ENCODE measurements around the gene RAB36. TPM values are rescaled to one million over a fixed set of nuclear protein-coding genes. Genes with fewer than 3 reads are reported as not detected.
A peak's percentile ranks its signal among the peaks of the same experiment; 100 is the strongest.

RAB36 gene
- total and polyA plus RNA-seq, 9 of the 15 experiments (the other 6 are each of a cell fraction or from before 2014, with no cell fraction given): 0.04 to 0.50 (median 0.08) TPM; not detected in 3

GRCh38 chr22:23205339-23206049 lies 60.2 kb downstream of the RAB36 start:
- Histone ChIP-seq H3K4me3 (no peak overlapping the region), H3K27ac (ENCODE audit: extremely low read depth, low read depth, low read length) (no peak overlapping the region; the same call in 2 of the 3 replicates), H3K27me3 (ENCODE audit: control insufficient read depth in 2 of 2, insufficient read depth in 2 of 2, low read length in 2 of 2) (no peaks in the 10 kb centered on the region; a peak in 1 of 5 replicates), H3K79me2 (ENCODE audit: control insufficient read depth, insufficient read depth, low read length) (peaks cover 70% of the 10 kb centered on the region), H3K9me1 (ENCODE audit: control insufficient read depth, insufficient read depth, low read length) (peaks cover 30% of the 10 kb centered on the region), H2AFZ (ENCODE audit: low read depth, low read length) (no peak overlapping the region), H3K36me3 (ENCODE audit: control insufficient read depth, insufficient read depth, low read length) (peaks cover 53% of the 10 kb centered on the region), H3K9me3 (replicated peaks; ENCODE audit: control insufficient read depth, insufficient read depth, low read depth, low read length) (no peaks in the 10 kb centered on the region), H3K4me1 (replicated peaks in 1 of 2; ENCODE audit: control insufficient read depth in 2 of 2, insufficient read depth in 2 of 2, low read length in 2 of 2) (peaks cover 1 to 4% of the 10 kb centered on the region in 2 experiments; a peak in 4 of 5 replicates), H4K20me1 (replicated peaks; ENCODE audit: control insufficient read depth, insufficient read depth, low read length) (peaks cover 38% of the 10 kb centered on the region), H3K4me2 (ENCODE audit: insufficient read depth, low read length) (no peak overlapping the region), H3K9ac (ENCODE audit: insufficient read depth in 1 of 2, low read depth in 2 of 2, low read length in 2 of 2) (peak overlapping the region in 1 of 2 experiments; percentile 61; a peak in 1 of 4 replicates)
- intact Hi-C loops (cut with micrococcal nuclease): no loop called here
- ATAC-seq (no peak), FAIRE-seq (no peak), DNase-seq (ENCODE audit: extremely low read depth in 1 of 4, low spot score in 3 of 4) (peak in 1 of 4 experiments; percentile 59)
- WGBS (ENCODE audit: insufficient coverage, low coverage, missing lambda C conversion rate): 88% methylated on average over 9 of the region's 9 CpGs
- TF ChIP-seq E2F3 (CRISPR knock-in tag; IDR thresholded peaks at IDR 0.05): no peak
- TF ChIP-seq, protein P1, sequence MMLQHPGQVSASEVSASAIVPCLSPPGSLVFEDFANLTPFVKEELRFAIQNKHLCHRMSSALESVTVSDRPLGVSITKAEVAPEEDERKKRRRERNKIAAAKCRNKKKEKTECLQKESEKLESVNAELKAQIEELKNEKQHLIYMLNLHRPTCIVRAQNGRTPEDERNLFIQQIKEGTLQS (IDR thresholded peaks at IDR 0.05): no peak
- TF ChIP-seq, protein P1 (CRISPR knock-in tag; conservative IDR thresholded peaks at IDR 0.05): 0 out of 2 replicates have a peak, but pooled peaks have one; percentile 6
- ChIA-PET POLR2A (interaction anchor here (0.7 to 86.5 kb wide), 5 partner anchors 5 to 390 kb away, joined by 3 to 3476 read pairs (median 5); partner anchors contain the start of genes BCR and RAB36), CTCF (ENCODE audit: low intra/inter-chr PET ratio) (interaction anchor here (0.6 kb wide), 1 partner anchor 249 kb away, joined by 3 read pairs; no protein-coding TSS in a partner anchor)
- BruUV-seq (replicated peaks): no TSS peak
- in situ Hi-C loops (cut with MboI): no loop called here

All from K562 (cell line).